Measurements from ENCODE around the gene CDHR3.
"Not testable (repeated sequence)": the region's sequence is repeated elsewhere in the genome, so short reads cannot be mapped to it uniquely, and the experiment has no call there.

The CDHR3 gene

GRCh38 chr7:105999256-105999655 lies 36.2 kb downstream of the CDHR3 start:
- no peak for DNase-seq (ENCODE audit: low read depth)

GRCh38 chr7:106001196-106001595 lies 38.1 kb downstream of the CDHR3 start:
- no peak for DNase-seq (ENCODE audit: low read depth)

- no peak for DNase-seq (ENCODE audit: low read depth)
Observed at GRCh38 chr7:106001886-106002285, 38.8 kb downstream of the CDHR3 start.

- DNase-seq (ENCODE audit: low read depth), result no peak
Observed at GRCh38 chr7:106003525-106004064, 40.5 kb downstream of the CDHR3 start.

- no peak for DNase-seq (ENCODE audit: low read depth)
Observed at GRCh38 chr7:106006906-106007305, 43.8 kb downstream of the CDHR3 start.

- not testable (repeated sequence) for DNase-seq (ENCODE audit: low read depth)
Observed at GRCh38 chr7:106007796-106008195, 44.7 kb downstream of the CDHR3 start.

GRCh38 chr7:106009503-106010226 lies 46.6 kb downstream of the CDHR3 start:
- peak; percentile 84 for DNase-seq (ENCODE audit: low read depth)

- DNase-seq (ENCODE audit: low read depth), result no peak
Observed at GRCh38 chr7:106010331-106010730, 47.3 kb downstream of the CDHR3 start.

GRCh38 chr7:106010866-106011265 lies 47.8 kb downstream of the CDHR3 start:
- DNase-seq (ENCODE audit: low read depth), result no peak

GRCh38 chr7:106012184-106012583 lies 49.1 kb downstream of the CDHR3 start:
- DNase-seq (ENCODE audit: low read depth), result no peak

- no peak for DNase-seq (ENCODE audit: low read depth)
Observed at GRCh38 chr7:106012935-106013439, 49.9 kb downstream of the CDHR3 start.

- no peak for DNase-seq (ENCODE audit: low read depth)
Observed at GRCh38 chr7:106015381-106016218, 52.5 kb downstream of the CDHR3 start.

GRCh38 chr7:106016331-106016730 lies 53.3 kb downstream of the CDHR3 start:
- DNase-seq (ENCODE audit: low read depth), result no peak

GRCh38 chr7:106017657-106018056 lies 54.6 kb downstream of the CDHR3 start:
- no peak for DNase-seq (ENCODE audit: low read depth)

- DNase-seq (ENCODE audit: low read depth), result no peak
Observed at GRCh38 chr7:106018566-106019469, 55.8 kb downstream of the CDHR3 start.

GRCh38 chr7:106019470-106019820 lies 56.4 kb downstream of the CDHR3 start:
- no peak for DNase-seq (ENCODE audit: low read depth)

- no peak for DNase-seq (ENCODE audit: low read depth)
Observed at GRCh38 chr7:106021151-106022067, 58.3 kb downstream of the CDHR3 start.

GRCh38 chr7:106022193-106022821 lies 59.2 kb downstream of the CDHR3 start:
- peak; percentile 42 for DNase-seq (ENCODE audit: low read depth)

GRCh38 chr7:106023369-106024322 lies 60.6 kb downstream of the CDHR3 start:
- DNase-seq (ENCODE audit: low read depth), result no peak
